NCI-H510A (cell line): ENCODE results near the gene PRPF19.

Source experiments
- DNase-seq: peaks from one replicate; lab custom pipeline; 2025; lab: John Stamatoyannopoulos, UW

PRPF19 gene

DNA sequence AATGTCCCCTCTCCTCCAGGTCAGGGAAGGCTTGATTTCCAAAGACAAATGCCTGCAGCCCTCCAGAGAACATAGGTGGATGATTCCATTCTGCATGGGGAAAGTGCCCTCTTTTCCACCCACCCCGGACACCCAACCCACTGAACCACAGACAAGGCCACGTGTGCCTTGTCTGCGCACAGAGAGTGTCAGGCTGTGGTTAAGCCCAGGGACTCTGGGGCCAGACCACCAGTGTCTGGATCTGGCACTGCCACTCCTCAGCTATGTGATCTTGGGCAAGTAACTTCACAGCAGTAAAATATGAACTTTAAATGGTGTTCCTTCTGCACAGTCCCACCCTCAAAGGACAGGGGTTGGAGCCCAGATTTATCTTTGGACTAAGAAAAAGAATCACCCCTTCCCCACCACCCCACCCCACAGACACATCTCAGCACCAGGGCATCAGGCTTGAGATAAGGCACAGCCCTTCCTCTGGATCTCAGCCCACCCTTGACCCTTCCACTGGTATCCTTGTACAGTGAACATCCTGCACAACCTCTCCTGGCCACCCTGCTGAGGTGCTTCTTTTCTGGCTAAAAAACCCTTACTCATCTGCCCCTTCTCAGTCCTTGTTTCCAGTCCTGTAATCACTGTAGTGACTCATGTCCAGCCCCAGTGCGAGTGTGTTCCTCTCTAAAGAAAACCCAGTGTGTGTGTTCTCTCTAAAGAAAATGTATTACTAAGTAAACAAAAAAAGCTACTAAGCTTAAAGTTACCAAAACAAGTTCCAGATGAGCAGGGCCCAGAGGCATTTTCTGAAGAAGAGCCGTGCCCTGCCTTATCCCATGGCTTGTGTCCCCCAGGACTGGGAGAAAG is 48.8 kb downstream of the PRPF19 start:
- DNase-seq = no peak

GRCh38 chr11:60855726-60856633 is 50.4 kb downstream of the PRPF19 start, which contains the start of gene PTGDR2:
TSS of gene PTGDR2 (minus strand) at chr11:60855950. CDS start at chr11:60853722, 2,228 bp downstream.
- no peak for DNase-seq

DNA sequence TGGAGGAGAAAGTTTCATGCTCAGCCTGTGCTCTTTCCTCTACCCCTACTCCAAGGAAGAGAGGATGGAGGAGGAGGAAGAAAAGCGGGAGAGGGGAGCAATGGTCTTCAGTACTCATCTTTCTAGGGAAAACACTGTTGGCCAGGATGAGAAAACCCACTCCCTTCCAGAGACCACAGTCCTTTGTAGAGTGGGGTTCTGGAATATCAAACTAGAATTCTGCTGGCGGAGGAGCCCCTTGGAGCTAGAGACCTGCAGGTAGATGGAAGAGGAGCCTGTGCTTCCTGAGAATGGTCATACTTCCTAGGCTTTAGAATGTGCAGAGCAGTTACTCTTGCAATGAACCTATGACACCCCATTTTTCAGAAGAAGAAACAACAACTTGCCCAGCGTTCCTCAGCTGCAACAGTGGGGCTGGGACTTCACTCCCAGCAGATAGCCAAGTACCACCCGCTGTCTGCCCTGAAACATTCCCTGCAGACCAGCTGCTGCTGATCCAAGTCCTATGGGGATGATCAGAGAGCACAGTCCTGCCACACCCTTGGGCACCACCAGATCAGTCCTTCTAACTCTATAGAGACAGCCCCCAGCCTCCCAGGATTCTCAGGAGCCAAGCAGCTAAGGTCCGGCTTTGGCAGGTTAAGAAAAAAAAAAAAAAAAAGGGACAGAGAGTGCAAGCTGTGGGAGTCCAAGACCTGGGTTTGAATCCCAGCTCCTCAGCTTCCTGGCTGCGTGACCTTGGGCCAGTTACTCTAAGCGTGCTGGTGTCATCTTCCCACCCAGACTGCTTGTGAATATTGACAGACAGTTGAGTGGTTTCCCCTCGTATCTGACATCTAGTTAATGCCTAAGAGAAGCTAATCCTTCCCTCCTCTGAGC is 51.3 kb downstream of the PRPF19 start:
- no peak for DNase-seq

GRCh38 chr11:60854140-60854846 is 52.1 kb downstream of the PRPF19 start:
- no peak for DNase-seq

GRCh38 chr11:60852982-60853950 is 53.1 kb downstream of the PRPF19 start:
- DNase-seq = no peak

DNA sequence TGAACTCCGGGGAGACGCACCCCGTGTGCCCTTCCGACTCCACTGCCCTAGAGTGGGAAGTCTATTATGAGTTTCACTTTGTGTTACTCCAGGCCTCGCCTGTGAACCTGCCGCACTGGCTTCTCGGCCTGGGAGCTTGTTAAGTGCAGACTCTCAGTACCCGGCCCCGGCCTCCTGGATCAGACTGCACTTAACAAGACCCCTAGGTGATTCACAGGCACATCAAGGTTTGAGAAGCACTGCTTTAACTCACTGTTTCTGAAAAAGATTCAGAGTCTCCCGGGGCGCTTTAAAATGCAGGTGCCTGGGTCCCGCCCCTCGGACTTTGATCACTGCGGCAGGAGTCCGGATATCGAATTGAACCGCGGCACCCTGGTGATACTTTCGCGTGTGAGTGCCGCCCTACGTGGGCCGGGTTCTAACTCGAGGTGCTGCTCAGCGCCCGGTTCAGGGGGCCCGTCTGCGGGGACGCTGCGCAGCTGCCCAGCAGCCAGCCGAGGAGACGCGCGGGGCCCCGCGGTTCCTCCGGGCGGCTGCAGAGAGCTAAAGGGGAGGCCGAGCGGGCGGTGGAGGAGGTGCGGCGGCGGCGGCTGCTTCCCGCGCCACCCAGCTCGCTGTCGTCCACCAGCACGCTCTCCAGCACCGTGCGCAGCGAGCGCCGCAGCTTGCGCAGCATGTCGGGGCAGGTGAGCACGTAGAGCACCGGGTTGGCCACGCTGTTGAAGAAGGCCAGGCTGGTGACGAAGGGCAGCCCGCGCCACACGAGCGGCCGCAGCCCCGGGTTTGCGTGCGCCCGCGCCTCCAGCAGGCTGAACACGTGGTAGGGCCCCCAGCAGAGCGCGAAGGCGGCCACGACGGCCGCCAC is 54.0 kb downstream of the PRPF19 start:
- DNase-seq = no peak

GRCh38 chr11:60851327-60852104 is 54.9 kb downstream of the PRPF19 start:
- DNase-seq = no peak

DNA sequence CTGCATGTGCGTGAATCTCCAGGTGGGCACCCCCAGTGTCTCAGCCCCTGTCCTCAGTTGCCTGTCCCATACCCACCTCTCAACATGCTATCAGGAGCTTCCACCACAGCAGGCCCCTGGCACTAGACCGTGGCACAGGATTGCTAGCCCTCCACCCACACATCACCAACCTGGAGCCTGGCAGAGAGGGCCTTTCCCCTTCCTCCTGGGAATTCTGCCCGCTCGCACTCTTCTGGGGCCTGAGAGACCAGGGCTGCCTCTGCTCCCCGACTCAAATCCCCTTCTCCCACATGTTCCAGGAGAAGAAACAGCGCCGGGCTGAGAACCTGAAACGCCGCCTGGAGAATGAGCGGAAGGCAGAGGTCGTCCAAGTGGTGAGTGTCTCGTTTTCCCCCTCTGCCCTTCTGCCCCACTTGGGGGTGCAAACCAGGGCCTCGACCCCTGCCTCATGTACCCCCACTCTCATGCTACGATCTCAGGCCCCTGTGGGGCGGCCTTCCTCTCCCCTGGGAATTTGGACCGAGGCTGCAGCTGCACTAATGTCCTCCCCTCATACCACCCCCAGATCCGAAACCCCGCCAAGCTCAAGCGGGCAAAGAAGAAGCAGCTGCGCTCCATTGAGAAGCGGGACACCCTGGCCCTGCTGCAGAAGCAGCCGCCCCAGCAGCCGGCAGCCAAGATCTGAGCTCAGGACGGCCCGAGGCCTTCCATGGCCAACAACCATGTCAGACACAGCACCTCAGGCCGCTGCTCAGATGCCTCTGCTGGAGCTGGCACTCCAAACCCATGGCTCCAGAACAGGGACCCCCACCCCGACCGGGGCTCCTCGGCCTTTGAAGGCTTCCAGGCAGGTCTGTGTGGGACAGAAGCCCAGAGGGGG is 56.5 kb downstream of the PRPF19 start:
- no peak for DNase-seq

- no peak for DNase-seq
Observed at GRCh38 chr11:60848714-60849151, 57.7 kb downstream of the PRPF19 start.

DNA sequence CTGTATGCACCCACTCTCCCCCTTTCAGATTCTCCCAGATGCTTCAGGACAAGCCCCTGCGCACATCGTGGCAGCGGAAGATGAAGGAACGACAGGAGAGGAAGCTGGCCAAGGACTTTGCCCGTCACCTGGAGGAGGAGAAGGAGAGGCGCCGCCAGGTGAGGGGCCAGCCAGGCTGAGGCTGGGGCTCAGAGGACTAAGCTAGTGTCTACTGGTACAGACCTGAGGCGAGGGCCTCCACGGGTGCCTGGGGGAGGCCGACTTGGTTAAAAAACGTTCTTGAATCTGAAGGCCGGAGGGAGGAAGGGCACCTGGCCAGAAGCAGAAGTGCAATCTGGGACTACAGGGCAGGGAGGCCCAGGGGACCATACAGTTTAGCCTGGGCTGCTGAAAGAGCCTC is 58.5 kb downstream of the PRPF19 start:
- no peak for DNase-seq

- DNase-seq = no peak
Observed at GRCh38 chr11:60847281-60847680, 59.1 kb downstream of the PRPF19 start.

- DNase-seq = no peak
Observed at GRCh38 chr11:60845338-60845737, 61.0 kb downstream of the PRPF19 start.

DNA sequence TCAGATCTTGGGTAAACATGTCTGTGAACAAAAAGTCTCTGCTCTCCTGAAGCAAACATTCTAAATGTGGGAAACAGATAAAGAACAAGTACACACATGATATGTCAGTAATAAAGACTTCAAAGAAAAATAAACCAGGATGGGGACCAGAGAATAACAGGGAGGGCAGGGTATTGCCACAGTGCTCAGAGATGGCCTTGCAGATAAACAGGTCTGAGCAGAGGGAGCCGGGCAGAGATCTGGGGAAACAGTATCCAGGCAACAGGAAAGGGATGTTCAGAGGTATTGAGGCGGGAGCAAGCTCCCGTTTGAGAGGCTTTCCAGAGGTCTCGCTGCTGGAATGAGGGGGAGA is 61.5 kb downstream of the PRPF19 start:
- DNase-seq = no peak

DNA sequence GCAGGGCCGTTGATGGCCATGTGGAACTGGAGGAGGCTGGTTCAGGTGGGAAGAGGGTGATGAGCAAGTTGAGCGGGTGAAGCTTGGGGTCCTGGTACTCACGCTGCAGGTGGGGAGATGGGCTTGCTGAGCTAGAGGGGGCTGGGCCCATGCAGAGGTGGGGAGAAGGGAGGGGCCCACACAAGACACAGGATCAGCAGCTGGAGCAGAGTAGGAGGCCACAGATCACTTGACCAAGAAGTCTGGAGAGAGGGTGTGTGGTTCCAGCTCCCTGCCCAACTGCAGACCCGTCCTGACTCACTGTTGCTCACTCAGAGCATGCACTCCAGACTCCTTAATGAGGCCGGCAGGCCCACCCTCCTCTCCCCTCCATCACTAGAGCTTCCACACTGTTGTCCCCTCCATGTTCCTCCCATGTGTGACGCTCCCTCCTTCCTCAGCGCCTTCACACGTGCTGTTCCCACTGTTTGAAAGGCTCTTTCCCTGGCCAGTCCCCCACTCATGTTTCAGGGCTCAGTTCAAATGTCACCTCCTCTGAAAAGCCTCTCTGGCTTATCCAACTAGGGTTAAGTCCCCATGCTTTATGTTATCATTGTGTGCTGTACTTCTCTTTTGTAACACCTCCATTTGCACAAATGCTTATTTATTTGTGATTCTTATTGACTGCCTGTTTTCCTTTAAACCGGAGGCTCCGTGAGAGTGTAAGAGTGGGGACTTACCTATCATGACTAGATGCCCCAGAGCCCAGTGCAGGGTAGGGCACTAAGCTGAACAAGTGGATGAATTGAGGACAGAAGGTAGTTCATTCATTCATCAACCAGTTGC is 62.1 kb downstream of the PRPF19 start:
- no peak for DNase-seq

- DNase-seq = no peak
Observed at GRCh38 chr11:60842668-60843600, 63.5 kb downstream of the PRPF19 start.
